Ovary (tissue), 9 donors: ENCODE measurements around the gene ADAM33. TPM values are rescaled to one million over a fixed set of nuclear protein-coding genes. Genes with fewer than 3 reads are reported as not detected.

Source experiments
- DNase-seq, 5 donors: peaks; one replicate each; pipeline ENCODE4 v3.0.0-alpha.2; 2019 to 2020
- H3K27ac ChIP-seq, 2 donors: fragments of 200-600 bp; one replicate each; pipeline versions ENCODE4 v1.5.1 to v1.8.0; 2019 to 2022
- H3K27me3 ChIP-seq: fragments of 200-600 bp; one replicate; pipeline ENCODE4 v1.8.0; 2022
- H3K36me3 ChIP-seq: fragments of 200-600 bp; sonication (generic); one replicate; pipeline ENCODE4 v1.5.1; 2019
- H3K4me1 ChIP-seq: one replicate; pipeline ENCODE4 v1.8.1; 2013; ENCODE audit warnings: mild to moderate bottlenecking, moderate library complexity; ENCODE audit not compliant: insufficient read depth
- H3K4me3 ChIP-seq: fragments of 200-600 bp; sonication (generic); one replicate; pipeline ENCODE4 v1.5.1; 2017
- H3K9me3 ChIP-seq, 2 donors: fragments of 200-600 bp in 1 of 2; sonication (generic) in 1 of 2; one replicate each; pipeline versions ENCODE4 v1.5.1 to v1.8.1; 2013 to 2019; ENCODE audit warnings: mild to moderate bottlenecking in 1 of 2, moderate library complexity in 1 of 2
- EP300 ChIP-seq: sonication (generic); formaldehyde crosslinking; IDR thresholded peaks from one replicate; pipeline ENCODE4 v1.6.1; 2017; ENCODE audit warnings: antibody characterized with exemption
- POLR2A ChIP-seq: fragments of 450-650 bp; IDR thresholded peaks from one replicate; pipeline ENCODE4 v1.6.1; 2017; ENCODE audit warnings: antibody characterized with exemption, mild to moderate bottlenecking, moderate library complexity
- WGBS, 3 donors: extraction: QIAGEN DNeasy Blood & Tissue Kit in 1 of 3; methylation state at CpG; one replicate each; pipeline versions ENCODE4 v1.1.5 to v1.1.7; 2013 to 2017; 5-methylcytosine and 5-hydroxymethylcytosine counted together
- intact Hi-C, 4 donors: fragments of 100-400 bp; cut with DNase I; formaldehyde crosslinking; loops; one replicate each; pipeline versions ENCODE4 v1.11.0 to v1.15.1; 2022 to 2023
- polyA plus RNA-seq, 2 donors: library from polyadenylated mRNA; stranded (reverse); fragments of 200-250 nt in 1 of 2; fragments of 350-450 nt in 1 of 2; fragmentation: Illumina TruSeq in 1 of 2; extraction: RNeasy Lipid Tissue Mini Kit (QIAGEN cat#74804) in 1 of 2; gene quantifications; one replicate each; pipeline ENCODE4 v1.2.3, GENCODE V29; 2013 to 2014
- total RNA-seq, 7 donors: library from RNA; depleted of rRNA in 2 of 7; stranded (reverse); fragments of >200 nt in 2 of 7; fragmentation: NEBNext Ultra II Directional in 3 of 7; extraction: Animal tissue kit (Norgen Biotek cat#: 25700) in 3 of 7; gene quantifications; one replicate each; pipeline versions ENCODE4 v1.1.0 to v1.2.4, GENCODE V29; 2016 to 2023
- TF ChIP-seq, protein P1 (sequence below), 3 donors: fragments of 450-650 bp in 2 of 3; fragments of 200-600 bp in 1 of 3; IDR thresholded peaks; one replicate each; pipeline versions ENCODE4 v1.5.1 to v1.8.0; 2016 to 2022; ENCODE audit warnings: antibody characterized with exemption in 3 of 3, mild to moderate bottlenecking in 1 of 3
- donor health status: DM: no; HTN: no; CAD: no; lungs with moderate emphysema.
- donor health status: DM: no; HTN: no; CAD: no.
- donor health status: Bipolar disorder and iron deficiency.
- donor health status: DM: yes; HTN: yes; CAD: no.
- donor health status: DM: no; HTN: no; CAD: no.
- donor health status: DM: yes; HTN: yes; CAD: no.

ADAM33 gene
- total and polyA plus RNA-seq, 9 donors = 12.4 to 68.1 (median 26.1) TPM

DNA sequence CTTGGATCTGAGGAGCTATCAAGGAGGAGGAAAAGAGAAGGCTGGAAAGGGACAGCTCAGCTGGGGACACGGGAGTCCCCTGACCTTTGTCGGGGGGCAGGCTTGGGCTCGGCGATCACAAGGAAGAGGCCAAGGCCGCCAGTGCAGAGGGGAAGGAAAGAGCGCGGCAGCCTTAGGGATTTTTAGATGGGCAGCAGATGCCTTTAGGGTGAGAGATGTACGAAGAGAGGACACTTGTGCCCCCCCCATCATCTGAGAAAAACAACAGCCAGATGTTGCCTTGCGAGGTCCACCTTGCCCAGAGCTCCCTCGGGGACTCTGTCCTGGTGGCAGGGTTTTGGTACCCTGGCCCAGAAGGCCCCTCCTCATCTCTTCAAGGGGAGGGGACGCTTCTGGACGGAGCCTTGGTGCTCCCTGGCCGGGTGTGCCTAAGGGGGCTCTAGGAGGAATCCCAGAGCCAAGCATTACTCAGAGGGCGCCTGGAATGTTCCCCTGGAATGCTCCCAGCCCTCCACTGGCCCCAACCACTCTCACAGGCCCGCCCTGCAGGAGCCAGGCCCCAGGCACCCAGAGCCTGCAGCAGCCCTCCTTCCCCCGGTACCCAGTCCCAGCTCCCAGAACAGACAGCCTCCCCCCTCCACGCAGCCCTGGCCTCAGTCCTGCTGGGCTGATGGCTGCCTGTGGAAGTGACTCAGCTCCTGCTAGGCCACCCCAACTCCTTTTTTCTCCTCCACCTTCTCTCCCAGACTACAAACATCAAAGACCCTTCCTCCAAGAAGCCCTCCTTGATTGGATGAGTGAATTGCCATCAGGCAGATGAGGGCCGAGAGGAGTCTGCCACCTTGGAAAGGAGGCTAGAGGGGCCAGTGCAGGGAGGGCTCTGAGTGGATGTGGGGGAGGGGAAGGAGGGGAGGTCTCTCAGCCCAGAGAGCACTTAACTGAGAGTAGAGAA lies 1.8 kb downstream of the ADAM33 start:
- intact Hi-C loops = loop anchor here in 3 of 4 donors (5.0 to 10.0 kb wide), 3 partner anchors 32 to 92 kb away; partner anchors contain the start of genes ADISSP (in 1 of the 3) and SIGLEC1 (in 1 of the 3)
- 39 to 61% (median 42%) methylated on average over 18 of the region's 18 CpGs for WGBS, 3 donors
- H3K27ac ChIP-seq = peak overlapping the region; percentile 63 to 76
- peaks cover 16% of the 10 kb centered on the region for H3K4me1 ChIP-seq
- H3K27me3 ChIP-seq = no peaks in the 10 kb centered on the region
- peak; percentile 51 to 79 (median 76) for DNase-seq
- no peaks in the 10 kb centered on the region for H3K36me3 ChIP-seq
- H3K9me3 ChIP-seq = no peaks in the 10 kb centered on the region
- H3K4me3 ChIP-seq = peak overlapping the region; percentile 62
- TF ChIP-seq EP300 (no peak), POLR2A (no peak)
- TF ChIP-seq, protein P1, sequence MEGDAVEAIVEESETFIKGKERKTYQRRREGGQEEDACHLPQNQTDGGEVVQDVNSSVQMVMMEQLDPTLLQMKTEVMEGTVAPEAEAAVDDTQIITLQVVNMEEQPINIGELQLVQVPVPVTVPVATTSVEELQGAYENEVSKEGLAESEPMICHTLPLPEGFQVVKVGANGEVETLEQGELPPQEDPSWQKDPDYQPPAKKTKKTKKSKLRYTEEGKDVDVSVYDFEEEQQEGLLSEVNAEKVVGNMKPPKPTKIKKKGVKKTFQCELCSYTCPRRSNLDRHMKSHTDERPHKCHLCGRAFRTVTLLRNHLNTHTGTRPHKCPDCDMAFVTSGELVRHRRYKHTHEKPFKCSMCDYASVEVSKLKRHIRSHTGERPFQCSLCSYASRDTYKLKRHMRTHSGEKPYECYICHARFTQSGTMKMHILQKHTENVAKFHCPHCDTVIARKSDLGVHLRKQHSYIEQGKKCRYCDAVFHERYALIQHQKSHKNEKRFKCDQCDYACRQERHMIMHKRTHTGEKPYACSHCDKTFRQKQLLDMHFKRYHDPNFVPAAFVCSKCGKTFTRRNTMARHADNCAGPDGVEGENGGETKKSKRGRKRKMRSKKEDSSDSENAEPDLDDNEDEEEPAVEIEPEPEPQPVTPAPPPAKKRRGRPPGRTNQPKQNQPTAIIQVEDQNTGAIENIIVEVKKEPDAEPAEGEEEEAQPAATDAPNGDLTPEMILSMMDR (IDR thresholded peaks at IDR 0.05) = no peak

DNA sequence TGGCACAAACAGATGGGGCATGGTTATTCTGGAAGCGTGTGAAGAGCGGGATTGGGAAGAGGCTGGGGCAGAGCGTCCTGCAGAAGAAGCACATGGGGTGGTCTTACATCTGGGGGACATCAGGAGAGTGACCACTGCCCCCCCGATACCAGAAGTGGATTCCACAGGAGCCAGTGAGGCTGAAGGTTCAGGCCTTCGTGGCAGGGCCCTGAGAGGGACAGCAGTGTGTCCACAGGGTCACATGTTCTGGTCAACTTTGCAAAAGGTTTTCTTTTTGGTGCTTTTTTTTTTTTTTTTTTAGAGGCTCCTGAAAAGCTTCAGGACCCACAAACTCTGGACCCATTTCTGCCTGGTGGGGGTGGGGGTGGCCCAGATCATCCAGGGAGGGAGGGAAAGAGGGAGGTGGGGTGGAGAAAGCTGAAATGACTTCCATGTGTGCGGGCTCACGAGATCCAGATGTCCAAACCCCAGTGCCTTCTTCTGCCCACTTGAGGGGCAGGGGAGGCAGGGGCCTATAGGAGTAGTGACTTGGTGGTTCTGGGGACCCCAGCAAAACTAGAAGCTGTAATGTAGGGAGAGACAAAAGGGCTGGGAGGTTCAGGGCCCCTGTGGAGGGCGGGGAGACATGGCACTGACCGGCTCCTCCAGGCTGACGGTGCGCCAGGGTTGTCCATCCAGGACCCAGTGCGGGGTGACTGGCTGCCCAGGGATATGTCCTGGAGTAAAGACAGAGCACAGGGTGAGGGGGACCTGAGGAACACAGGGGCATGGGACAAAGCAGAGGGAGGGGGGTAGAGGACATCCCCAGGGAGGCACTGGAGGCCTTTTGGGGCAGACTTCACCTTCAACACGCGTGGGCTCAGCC lies 2.7 kb downstream of the ADAM33 start:
- peak overlapping the region; percentile 76 to 81 for H3K27ac ChIP-seq
- WGBS, 3 donors = 77 to 89% (median 89%) methylated on average over 14 of the region's 14 CpGs
- peak in 1 of 5 donors; percentile 39 for DNase-seq
- H3K36me3 ChIP-seq = no peaks in the 10 kb centered on the region
- no peak overlapping the region for H3K4me3 ChIP-seq
- no peaks in the 10 kb centered on the region for H3K27me3 ChIP-seq
- intact Hi-C loops = loop anchor here in 2 of 4 donors (5.0 kb wide), 2 partner anchors 33 to 93 kb away; partner anchors contain the start of gene SIGLEC1 (in 1 of the 2)
- TF ChIP-seq, protein P1 (IDR thresholded peaks at IDR 0.05) = no peak
- TF ChIP-seq POLR2A = no peak
- no peak for TF ChIP-seq EP300
- H3K4me1 ChIP-seq = peaks cover 16% of the 10 kb centered on the region
- H3K9me3 ChIP-seq = no peaks in the 10 kb centered on the region

DNA sequence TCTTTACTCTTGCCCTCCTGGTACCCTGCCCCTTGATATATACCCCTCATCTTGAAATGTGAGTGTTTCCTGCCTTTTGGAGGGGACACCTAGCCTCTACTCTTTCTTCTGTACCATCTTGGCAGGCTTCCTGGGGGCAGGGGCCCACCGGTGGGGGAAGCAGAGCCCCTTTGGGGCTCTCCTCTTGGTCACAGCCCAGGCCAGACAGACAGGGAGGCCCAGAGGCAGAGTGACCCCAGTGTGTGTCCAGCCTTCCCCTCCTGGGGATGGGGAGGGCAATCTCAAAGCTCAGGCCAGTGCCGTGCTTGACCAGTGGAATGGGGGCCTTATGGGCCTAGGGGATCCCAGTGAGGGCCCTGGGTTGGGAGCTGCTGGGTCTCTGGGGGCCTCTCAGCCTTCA lies 3.6 kb downstream of the ADAM33 start:
- no peak overlapping the region for H3K4me3 ChIP-seq
- H3K4me1 ChIP-seq = peaks cover 16% of the 10 kb centered on the region
- H3K36me3 ChIP-seq = no peaks in the 10 kb centered on the region
- no peaks in the 10 kb centered on the region for H3K27me3 ChIP-seq
- intact Hi-C loops = loop anchor here in 2 of 4 donors (5.0 kb wide), 2 partner anchors 34 to 94 kb away; partner anchors contain the start of gene SIGLEC1 (in 1 of the 2)
- no peaks in the 10 kb centered on the region for H3K9me3 ChIP-seq
- TF ChIP-seq EP300 = no peak
- TF ChIP-seq, protein P1 (IDR thresholded peaks at IDR 0.05) = no peak
- no peak for TF ChIP-seq POLR2A
- peak in 3 of 5 donors; percentile 39 to 53 (median 45) for DNase-seq
- peak overlapping the region; percentile 70 to 81 for H3K27ac ChIP-seq
- 33 to 45% (median 42%) methylated on average over 2 of the region's 2 CpGs for WGBS, 3 donors

DNA sequence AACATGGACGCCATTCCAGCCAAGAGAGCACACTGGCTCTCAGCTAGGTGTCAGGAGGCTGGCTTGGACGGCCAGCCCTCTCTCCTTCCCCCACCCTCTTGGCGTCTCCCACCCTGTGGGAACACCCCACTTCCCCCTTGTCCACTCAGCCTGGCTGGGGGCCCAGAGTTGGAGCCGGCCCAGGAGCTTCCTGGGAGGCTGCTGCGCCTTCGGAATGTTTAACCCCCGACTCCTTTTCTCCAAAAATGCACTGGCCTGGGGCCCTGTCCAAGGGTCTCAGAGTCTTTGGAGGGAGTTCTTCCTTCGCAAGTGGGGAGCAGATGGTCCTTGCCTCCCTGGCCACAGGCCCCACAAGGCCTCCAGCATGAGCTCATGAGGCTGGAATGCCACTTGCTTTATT lies 4.1 kb downstream of the ADAM33 start:
- no peaks in the 10 kb centered on the region for H3K9me3 ChIP-seq
- H3K27me3 ChIP-seq = no peaks in the 10 kb centered on the region
- peaks cover 16% of the 10 kb centered on the region for H3K4me1 ChIP-seq
- WGBS, 3 donors = 12 to 17% (median 14%) methylated on average over 8 of the region's 8 CpGs
- DNase-seq = peak; percentile 80 to 93 (median 90)
- TF ChIP-seq, protein P1 (IDR thresholded peaks at IDR 0.05) = no peak
- no peak for TF ChIP-seq EP300
- TF ChIP-seq POLR2A = no peak
- intact Hi-C loops = loop anchor here (2.0 to 5.0 kb wide), 3 partner anchors 33 to 95 kb away; partner anchors contain the start of gene SIGLEC1 (in 1 of the 4)
- no peaks in the 10 kb centered on the region for H3K36me3 ChIP-seq
- H3K4me3 ChIP-seq = no peak overlapping the region
- peak overlapping the region; percentile 70 to 81 for H3K27ac ChIP-seq
